Colonic mucosa (tissue), 4 donors: ENCODE data around the gene SMIM14. TPM values are rescaled to one million over a fixed set of nuclear protein-coding genes. Genes with fewer than 3 reads are reported as not detected.
"Not testable (repeated sequence)": the region's sequence is repeated elsewhere in the genome, so short reads cannot be mapped to it uniquely, and the experiment has no call there.

ENCODE experiments used
- DNase-seq: peaks from one replicate; pipeline ENCODE4 v3.0.0-alpha.2; 2020
- H3K27ac ChIP-seq: fragments of 200-600 bp; one replicate; pipeline ENCODE4 v1.8.0; 2021
- H3K27me3 ChIP-seq: fragments of 200-600 bp; one replicate; pipeline ENCODE4 v1.8.0; 2021
- H3K36me3 ChIP-seq: fragments of 200-600 bp; one replicate; pipeline ENCODE4 v1.8.0; 2021
- H3K4me1 ChIP-seq: fragments of 200-600 bp; one replicate; pipeline ENCODE4 v1.8.0; 2021; ENCODE audit warnings: mild to moderate bottlenecking
- H3K4me3 ChIP-seq: fragments of 200-600 bp; one replicate; pipeline ENCODE4 v1.8.0; 2021
- H3K9ac ChIP-seq, 2 donors: one replicate each; pipeline ENCODE4 v1.7.0; 2013; ENCODE audit warnings: control low read depth in 2 of 2, low read depth in 2 of 2, low read length in 2 of 2
- H3K9me3 ChIP-seq: fragments of 200-600 bp; one replicate; pipeline ENCODE4 v1.8.0; 2021
- intact Hi-C: fragments of 100-400 bp; cut with DNase I; formaldehyde crosslinking; loops from one replicate; pipeline ENCODE4 v1.14.1; 2022
- total RNA-seq, 2 donors: library from RNA; stranded (reverse); fragmentation: NEBNext Ultra II Directional in 1 of 2; extraction: Animal tissue kit (Norgen Biotek cat#: 25700) in 1 of 2; gene quantifications; one replicate each; pipeline ENCODE4 v1.2.1, GENCODE V29; 2021
- TF ChIP-seq, protein P1 (sequence below): fragments of 200-600 bp; IDR thresholded peaks from one replicate; pipeline ENCODE4 v1.8.0; 2022; ENCODE audit warnings: antibody characterized with exemption, mild to moderate bottlenecking
- donor health status: healthy.
- donor health status: DM: no; HTN: no; CAD: no.
- donor health status: DM: no; HTN: no; CAD: no.

SMIM14 gene
- total RNA-seq = 100 to 1,000 TPM in 1 of 2 donors, 10 to 100 TPM in 1; 69.4 to 127 TPM

DNA sequence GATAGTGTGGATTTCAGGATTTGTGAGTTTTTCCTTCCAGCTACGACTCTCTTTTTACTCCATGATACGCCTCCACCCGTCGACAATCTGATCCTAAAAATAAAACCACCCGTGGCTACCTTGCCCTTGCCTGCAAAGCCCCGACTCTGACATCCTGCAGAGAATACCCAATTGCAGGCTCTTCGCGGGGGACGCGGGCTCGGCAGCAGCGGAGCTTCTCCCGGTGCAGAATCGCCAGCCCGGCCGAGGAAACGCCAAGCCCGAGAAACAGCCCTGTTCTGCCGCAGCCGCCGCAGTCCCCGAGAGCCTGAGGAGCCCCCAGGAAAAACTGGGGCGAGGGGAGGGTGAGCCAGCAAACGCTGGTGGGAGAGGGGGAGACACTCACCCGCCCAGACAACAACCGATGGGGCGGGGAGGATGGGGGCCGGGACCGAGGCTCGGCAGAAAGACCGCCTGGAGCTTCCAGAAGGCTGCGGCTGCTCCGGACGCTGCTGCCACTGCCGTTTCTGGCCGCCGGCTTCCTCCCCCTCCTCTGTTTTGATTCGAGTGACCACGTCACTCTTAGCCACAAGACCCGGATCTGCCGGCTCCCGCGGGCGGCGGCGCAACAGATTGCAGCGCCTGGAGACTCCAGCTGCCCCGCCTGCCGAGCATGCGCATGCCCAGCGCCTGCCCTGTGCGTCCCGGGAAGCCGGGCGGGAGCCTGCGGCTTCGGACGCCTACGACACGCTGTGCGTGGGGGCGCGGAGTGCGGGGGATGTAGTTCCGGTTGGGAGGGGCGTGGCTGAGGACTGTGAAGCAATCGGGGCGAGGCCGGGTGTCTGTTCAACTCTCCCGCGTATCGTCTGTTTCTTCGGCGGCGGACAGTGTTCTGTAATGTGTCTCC is at the start of gene SMIM14:
SMIM14 (minus strand) TSS at position 512 of the 886 bp plus-strand sequence. CDS start 33,720 bp downstream, outside the sequence.
- Histone ChIP-seq H3K9me3 (no peaks in the 10 kb centered on the region), H3K9ac (peak within 1 kb of the TSS; percentile 86 to 99), H3K4me3 (peak within 1 kb of the TSS; percentile 72), H3K36me3 (no peaks in the 10 kb centered on the region), H3K27ac (peak within 1 kb of the TSS; percentile 95), H3K27me3 (no peaks in the 10 kb centered on the region), H3K4me1 (peaks cover 5% of the 10 kb centered on the region)
- TF ChIP-seq, protein P1, sequence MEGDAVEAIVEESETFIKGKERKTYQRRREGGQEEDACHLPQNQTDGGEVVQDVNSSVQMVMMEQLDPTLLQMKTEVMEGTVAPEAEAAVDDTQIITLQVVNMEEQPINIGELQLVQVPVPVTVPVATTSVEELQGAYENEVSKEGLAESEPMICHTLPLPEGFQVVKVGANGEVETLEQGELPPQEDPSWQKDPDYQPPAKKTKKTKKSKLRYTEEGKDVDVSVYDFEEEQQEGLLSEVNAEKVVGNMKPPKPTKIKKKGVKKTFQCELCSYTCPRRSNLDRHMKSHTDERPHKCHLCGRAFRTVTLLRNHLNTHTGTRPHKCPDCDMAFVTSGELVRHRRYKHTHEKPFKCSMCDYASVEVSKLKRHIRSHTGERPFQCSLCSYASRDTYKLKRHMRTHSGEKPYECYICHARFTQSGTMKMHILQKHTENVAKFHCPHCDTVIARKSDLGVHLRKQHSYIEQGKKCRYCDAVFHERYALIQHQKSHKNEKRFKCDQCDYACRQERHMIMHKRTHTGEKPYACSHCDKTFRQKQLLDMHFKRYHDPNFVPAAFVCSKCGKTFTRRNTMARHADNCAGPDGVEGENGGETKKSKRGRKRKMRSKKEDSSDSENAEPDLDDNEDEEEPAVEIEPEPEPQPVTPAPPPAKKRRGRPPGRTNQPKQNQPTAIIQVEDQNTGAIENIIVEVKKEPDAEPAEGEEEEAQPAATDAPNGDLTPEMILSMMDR = no peak
- peak; percentile 98 for DNase-seq
- intact Hi-C loops = no loop called here

DNA sequence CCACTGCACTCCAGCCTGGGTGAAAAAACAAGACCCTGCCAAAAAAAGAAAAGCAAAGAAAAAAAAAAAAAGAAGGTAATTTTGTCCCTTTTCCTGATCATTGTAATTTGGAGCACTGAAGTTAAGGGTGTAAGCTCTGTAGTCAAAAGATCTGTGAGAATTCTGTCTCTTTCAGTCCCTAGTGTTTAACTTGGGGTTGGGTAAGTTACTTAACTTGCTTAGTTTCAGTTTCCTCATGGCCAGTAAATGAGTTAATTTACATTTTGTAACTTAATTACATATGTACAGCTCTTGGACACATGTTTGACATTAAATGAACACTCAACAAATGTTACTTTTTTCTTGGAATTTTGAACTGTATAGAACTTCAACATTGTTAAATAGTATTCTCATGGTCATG is 48.3 kb upstream of the SMIM14 start:
- no peaks in the 10 kb centered on the region for H3K4me1 ChIP-seq
- DNase-seq = no peak

GRCh38 chr4:39685990-39686389 is 47.3 kb upstream of the SMIM14 start:
- Histone ChIP-seq H3K9me3 (no peaks in the 10 kb centered on the region), H3K27me3 (no peaks in the 10 kb centered on the region), H3K4me3 (no peak overlapping the region), H3K9ac (no peak overlapping the region), H3K4me1 (no peaks in the 10 kb centered on the region), H3K27ac (no peak overlapping the region), H3K36me3 (no peaks in the 10 kb centered on the region)
- intact Hi-C loops = no loop called here
- no peak for DNase-seq
- TF ChIP-seq, protein P1 = no peak

More for the DNA sequence above, 48.3 kb upstream of the SMIM14 start:
- no peak overlapping the region for H3K27ac ChIP-seq
- TF ChIP-seq, protein P1 = no peak
- H3K36me3 ChIP-seq = no peaks in the 10 kb centered on the region
- H3K9me3 ChIP-seq = no peaks in the 10 kb centered on the region
- no peak overlapping the region for H3K4me3 ChIP-seq
- intact Hi-C loops = no loop called here
- H3K27me3 ChIP-seq = no peaks in the 10 kb centered on the region
- H3K9ac ChIP-seq = no peak overlapping the region

DNA sequence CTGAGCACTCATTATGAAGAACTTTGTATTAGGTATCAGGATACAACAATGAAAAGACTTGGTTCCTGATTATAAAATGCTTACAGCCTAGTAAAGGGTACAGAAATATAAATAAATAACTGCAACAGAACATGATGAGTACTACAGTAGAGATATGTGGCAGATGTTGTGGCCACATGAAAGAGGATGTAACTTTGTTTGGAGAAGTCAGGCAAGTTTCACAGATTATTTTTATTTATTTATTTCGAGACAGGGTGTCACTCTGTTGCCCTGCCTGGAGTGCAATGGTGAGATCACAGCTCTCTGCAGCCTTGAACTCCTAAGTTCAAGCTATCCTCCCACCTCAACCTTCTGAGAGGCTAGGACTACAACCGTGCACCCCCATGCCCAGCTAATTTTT is 43.5 kb upstream of the SMIM14 start:
- Histone ChIP-seq H3K27me3 (no peaks in the 10 kb centered on the region), H3K4me3 (no peak overlapping the region), H3K9ac (no peak overlapping the region), H3K36me3 (no peaks in the 10 kb centered on the region), H3K4me1 (no peaks in the 10 kb centered on the region), H3K27ac (no peak overlapping the region), H3K9me3 (no peaks in the 10 kb centered on the region)
- no peak for DNase-seq
- intact Hi-C loops = no loop called here
- TF ChIP-seq, protein P1 = no peak

DNA sequence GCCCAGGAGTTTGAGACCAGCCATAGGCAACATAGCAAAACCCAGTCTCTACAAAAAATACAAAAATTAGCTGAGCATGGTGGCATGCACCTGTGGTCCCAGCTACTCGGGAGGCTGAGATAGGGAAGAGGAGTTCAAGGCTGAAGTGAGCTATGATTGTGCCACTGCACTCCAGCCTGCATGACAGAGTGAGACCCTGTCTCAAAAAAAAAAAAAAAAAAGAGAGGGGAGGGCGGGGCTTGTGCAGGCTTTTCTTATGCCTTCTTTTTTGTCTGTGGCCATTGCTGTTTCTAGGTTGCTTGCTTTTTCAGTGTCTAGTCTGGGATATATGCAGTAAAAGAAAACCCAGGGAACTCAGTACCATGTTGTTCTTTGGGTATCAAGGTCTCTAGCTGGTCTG is 42.3 kb upstream of the SMIM14 start:
- DNase-seq, intact Hi-C loops, H3K27ac ChIP-seq, H3K4me1 ChIP-seq, H3K4me3 ChIP-seq, H3K9ac ChIP-seq, H3K27me3 ChIP-seq, H3K36me3 ChIP-seq, H3K9me3 ChIP-seq: not testable (repeated sequence)

GRCh38 chr4:39675681-39676080 is 37.0 kb upstream of the SMIM14 start:
- H3K9ac ChIP-seq, H3K4me1 ChIP-seq, H3K4me3 ChIP-seq, H3K27ac ChIP-seq, H3K27me3 ChIP-seq, intact Hi-C loops, DNase-seq, H3K9me3 ChIP-seq, H3K36me3 ChIP-seq: not testable (repeated sequence)

DNA sequence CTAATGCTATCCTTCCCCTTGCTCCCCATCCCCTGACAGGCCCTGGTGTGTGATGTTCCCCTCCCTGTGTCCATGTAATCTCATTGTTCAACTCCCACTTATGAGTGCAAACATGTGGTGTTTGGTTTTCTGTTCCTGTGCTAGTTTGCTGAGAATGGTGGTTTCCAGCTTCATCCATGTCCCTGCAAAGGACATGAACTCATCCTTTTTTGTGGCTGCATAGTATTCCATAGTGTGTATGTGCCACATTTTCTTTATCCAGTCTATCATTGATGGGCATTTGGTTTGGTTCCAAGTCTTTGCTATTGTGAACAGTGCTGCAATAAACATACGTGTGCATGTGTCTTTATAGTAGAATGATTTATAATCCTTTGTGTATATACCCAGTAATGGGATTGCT is 31.6 kb upstream of the SMIM14 start:
- H3K36me3 ChIP-seq, H3K9me3 ChIP-seq, H3K27ac ChIP-seq, H3K9ac ChIP-seq, H3K27me3 ChIP-seq, H3K4me1 ChIP-seq, intact Hi-C loops, H3K4me3 ChIP-seq, DNase-seq: not testable (repeated sequence)
